ENCODE results near the gene SCAF8. TPM values are rescaled to one million over a fixed set of nuclear protein-coding genes. Genes with fewer than 3 reads are reported as not detected.

SCAF8 gene
- polyA plus RNA-seq, 1 of the 3 experiments (the other 2 are of a cell fraction): 11.0 TPM

DNA sequence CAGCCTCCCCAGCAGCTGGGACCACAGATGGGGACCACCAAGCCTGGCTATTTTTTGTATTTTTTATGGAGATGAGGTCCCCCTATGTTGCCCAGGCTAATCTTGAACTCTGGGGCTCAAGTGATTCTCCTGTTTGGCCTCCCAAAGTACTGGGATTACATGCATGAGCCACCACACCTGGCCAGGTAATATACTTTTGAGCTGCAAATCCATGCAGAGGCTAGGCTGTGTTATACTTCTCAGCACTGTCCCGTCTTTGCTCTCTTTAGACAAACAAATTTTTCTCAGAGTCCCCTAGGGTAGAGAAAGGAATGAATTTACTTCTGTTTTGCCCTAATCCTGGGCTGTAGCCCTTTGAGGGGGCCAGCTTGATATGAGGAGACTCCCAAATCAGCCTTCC lies 13.4 kb upstream of the SCAF8 start:
- WGBS (ENCODE audit: low lambda C conversion rate): 42% methylated on average over 1 of the region's 1 CpG
- H3K4me3 ChIP-seq (ENCODE audit: low read depth in 2 of 2, low read length in 1 of 2): no peak overlapping the region
- H3F3A ChIP-seq (replicated peaks; ENCODE audit: insufficient read depth): no peaks in the 10 kb centered on the region
- no peak overlapping the region for H3K4me2 ChIP-seq
- no peaks in the 10 kb centered on the region for H3K9me2 ChIP-seq
- no peak for DNase-seq
- TF ChIP-seq, protein P1, sequence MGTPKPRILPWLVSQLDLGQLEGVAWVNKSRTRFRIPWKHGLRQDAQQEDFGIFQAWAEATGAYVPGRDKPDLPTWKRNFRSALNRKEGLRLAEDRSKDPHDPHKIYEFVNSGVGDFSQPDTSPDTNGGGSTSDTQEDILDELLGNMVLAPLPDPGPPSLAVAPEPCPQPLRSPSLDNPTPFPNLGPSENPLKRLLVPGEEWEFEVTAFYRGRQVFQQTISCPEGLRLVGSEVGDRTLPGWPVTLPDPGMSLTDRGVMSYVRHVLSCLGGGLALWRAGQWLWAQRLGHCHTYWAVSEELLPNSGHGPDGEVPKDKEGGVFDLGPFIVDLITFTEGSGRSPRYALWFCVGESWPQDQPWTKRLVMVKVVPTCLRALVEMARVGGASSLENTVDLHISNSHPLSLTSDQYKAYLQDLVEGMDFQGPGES (IDR thresholded peaks at IDR 0.05; ENCODE audit: low read depth, low read length): no peak
- TF ChIP-seq, protein P2, sequence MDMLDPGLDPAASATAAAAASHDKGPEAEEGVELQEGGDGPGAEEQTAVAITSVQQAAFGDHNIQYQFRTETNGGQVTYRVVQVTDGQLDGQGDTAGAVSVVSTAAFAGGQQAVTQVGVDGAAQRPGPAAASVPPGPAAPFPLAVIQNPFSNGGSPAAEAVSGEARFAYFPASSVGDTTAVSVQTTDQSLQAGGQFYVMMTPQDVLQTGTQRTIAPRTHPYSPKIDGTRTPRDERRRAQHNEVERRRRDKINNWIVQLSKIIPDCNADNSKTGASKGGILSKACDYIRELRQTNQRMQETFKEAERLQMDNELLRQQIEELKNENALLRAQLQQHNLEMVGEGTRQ (IDR thresholded peaks at IDR 0.05; ENCODE audit: borderline replicate concordance, low read depth, low read length): no peak
- TF ChIP-seq JUND (IDR thresholded peaks at IDR 0.05) (no peak), SIN3A (IDR thresholded peaks at IDR 0.05; ENCODE audit: borderline replicate concordance, low read depth, low read length) (no peak), MEF2A (IDR thresholded peaks at IDR 0.05; ENCODE audit: borderline replicate concordance, low read depth) (no peak), RXRA (IDR thresholded peaks at IDR 0.05; ENCODE audit: borderline replicate concordance, low read depth) (no peak), TEAD4 (IDR thresholded peaks at IDR 0.05; ENCODE audit: borderline replicate concordance, insufficient read depth) (no peak), GATA2 (CRISPR knock-in tag; IDR thresholded peaks at IDR 0.05) (no peak), TAF1 (IDR thresholded peaks at IDR 0.05; ENCODE audit: borderline replicate concordance, low read depth, low read length) (no peak), RAD21 (IDR thresholded peaks at IDR 0.05; ENCODE audit: low read length) (no peak), RCOR1 (IDR thresholded peaks at IDR 0.05; ENCODE audit: low read length) (no peak), SMC3 (IDR thresholded peaks at IDR 0.05; ENCODE audit: low read depth, low read length) (no peak)
- TF ChIP-seq, protein P3, sequence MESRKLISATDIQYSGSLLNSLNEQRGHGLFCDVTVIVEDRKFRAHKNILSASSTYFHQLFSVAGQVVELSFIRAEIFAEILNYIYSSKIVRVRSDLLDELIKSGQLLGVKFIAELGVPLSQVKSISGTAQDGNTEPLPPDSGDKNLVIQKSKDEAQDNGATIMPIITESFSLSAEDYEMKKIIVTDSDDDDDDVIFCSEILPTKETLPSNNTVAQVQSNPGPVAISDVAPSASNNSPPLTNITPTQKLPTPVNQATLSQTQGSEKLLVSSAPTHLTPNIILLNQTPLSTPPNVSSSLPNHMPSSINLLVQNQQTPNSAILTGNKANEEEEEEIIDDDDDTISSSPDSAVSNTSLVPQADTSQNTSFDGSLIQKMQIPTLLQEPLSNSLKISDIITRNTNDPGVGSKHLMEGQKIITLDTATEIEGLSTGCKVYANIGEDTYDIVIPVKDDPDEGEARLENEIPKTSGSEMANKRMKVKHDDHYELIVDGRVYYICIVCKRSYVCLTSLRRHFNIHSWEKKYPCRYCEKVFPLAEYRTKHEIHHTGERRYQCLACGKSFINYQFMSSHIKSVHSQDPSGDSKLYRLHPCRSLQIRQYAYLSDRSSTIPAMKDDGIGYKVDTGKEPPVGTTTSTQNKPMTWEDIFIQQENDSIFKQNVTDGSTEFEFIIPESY (IDR thresholded peaks at IDR 0.05; ENCODE audit: borderline replicate concordance, low read depth): no peak
- TF ChIP-seq, protein P4, sequence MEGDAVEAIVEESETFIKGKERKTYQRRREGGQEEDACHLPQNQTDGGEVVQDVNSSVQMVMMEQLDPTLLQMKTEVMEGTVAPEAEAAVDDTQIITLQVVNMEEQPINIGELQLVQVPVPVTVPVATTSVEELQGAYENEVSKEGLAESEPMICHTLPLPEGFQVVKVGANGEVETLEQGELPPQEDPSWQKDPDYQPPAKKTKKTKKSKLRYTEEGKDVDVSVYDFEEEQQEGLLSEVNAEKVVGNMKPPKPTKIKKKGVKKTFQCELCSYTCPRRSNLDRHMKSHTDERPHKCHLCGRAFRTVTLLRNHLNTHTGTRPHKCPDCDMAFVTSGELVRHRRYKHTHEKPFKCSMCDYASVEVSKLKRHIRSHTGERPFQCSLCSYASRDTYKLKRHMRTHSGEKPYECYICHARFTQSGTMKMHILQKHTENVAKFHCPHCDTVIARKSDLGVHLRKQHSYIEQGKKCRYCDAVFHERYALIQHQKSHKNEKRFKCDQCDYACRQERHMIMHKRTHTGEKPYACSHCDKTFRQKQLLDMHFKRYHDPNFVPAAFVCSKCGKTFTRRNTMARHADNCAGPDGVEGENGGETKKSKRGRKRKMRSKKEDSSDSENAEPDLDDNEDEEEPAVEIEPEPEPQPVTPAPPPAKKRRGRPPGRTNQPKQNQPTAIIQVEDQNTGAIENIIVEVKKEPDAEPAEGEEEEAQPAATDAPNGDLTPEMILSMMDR (IDR thresholded peaks at IDR 0.05): no peak
- TF ChIP-seq, protein P5, sequence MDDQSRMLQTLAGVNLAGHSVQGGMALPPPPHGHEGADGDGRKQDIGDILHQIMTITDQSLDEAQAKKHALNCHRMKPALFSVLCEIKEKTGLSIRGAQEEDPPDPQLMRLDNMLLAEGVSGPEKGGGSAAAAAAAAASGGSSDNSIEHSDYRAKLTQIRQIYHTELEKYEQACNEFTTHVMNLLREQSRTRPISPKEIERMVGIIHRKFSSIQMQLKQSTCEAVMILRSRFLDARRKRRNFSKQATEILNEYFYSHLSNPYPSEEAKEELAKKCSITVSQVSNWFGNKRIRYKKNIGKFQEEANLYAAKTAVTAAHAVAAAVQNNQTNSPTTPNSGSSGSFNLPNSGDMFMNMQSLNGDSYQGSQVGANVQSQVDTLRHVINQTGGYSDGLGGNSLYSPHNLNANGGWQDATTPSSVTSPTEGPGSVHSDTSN (IDR thresholded peaks at IDR 0.05): no peak
- no peak overlapping the region for H3K9ac ChIP-seq
- H3K27me3 ChIP-seq (ENCODE audit: insufficient read depth): no peaks in the 10 kb centered on the region
- no peaks in the 10 kb centered on the region for H3K79me2 ChIP-seq (ENCODE audit: insufficient read depth)
- ChIA-PET CTCF (interaction anchor here (0.7 to 2.3 kb wide), 2 partner anchors 44 to 1239 kb away, joined by 3 to 8 read pairs; no protein-coding TSS in a partner anchor), POLR2A (interaction anchor here (0.6 kb wide), 1 partner anchor 291 kb away, joined by 3 read pairs; no protein-coding TSS in a partner anchor)
- no peaks in the 10 kb centered on the region for H3K9me3 ChIP-seq
- H3K27ac ChIP-seq (ENCODE audit: low read depth in 2 of 2, low read length in 1 of 2): no peak overlapping the region
- H4K20me1 ChIP-seq (ENCODE audit: insufficient read depth): no peaks in the 10 kb centered on the region
- H2AFZ ChIP-seq (ENCODE audit: low read depth): no peak overlapping the region
- no peaks in the 10 kb centered on the region for H3K4me1 ChIP-seq (ENCODE audit: control insufficient read depth in 1 of 2, insufficient read depth in 2 of 2, low read depth in 1 of 2, low read length in 1 of 2)
- no peaks in the 10 kb centered on the region for H3K36me3 ChIP-seq (replicated peaks in 1 of 2; ENCODE audit: control insufficient read depth in 1 of 2, insufficient read depth in 2 of 2, low read length in 1 of 2)

Data from SK-N-SH (cell line).